ENCODE results near the gene EPHA1.
A peak's percentile ranks its signal among the peaks of the same experiment; 100 is the strongest.
"Not testable (repeated sequence)": the region's sequence is repeated elsewhere in the genome, so short reads cannot be mapped to it uniquely, and the experiment has no call there.

EPHA1 gene

GRCh38 chr7:143415742-143416397 lies 7.2 kb upstream of the EPHA1 start:
- Histone ChIP-seq H3K9me3 (ENCODE audit: control insufficient read depth, low read length) (peaks cover 5% of the 10 kb centered on the region), H3K36me3 (ENCODE audit: control insufficient read depth, insufficient read depth, low read length) (no peaks in the 10 kb centered on the region), H3K4me1 (ENCODE audit: control insufficient read depth, insufficient read depth, low read length, poor library complexity, severe bottlenecking) (peaks cover 6% of the 10 kb centered on the region), H3K27ac (ENCODE audit: low read depth, low read length, severe bottlenecking) (no peak overlapping the region), H3K4me3 (ENCODE audit: extremely low read depth, insufficient read depth, low read length, poor library complexity, severe bottlenecking) (no peak overlapping the region)
- 92 to 96% methylated on average over 6 of the region's 8 CpGs for WGBS, 2 experiments (ENCODE audit: insufficient coverage in 2 of 2)

GRCh38 chr7:143415209-143415608 lies 6.6 kb upstream of the EPHA1 start:
- H3K4me1 ChIP-seq (ENCODE audit: control insufficient read depth, insufficient read depth, low read length, poor library complexity, severe bottlenecking), result peaks cover 12% of the 10 kb centered on the region
- not testable (repeated sequence) for H3K4me3 ChIP-seq (ENCODE audit: extremely low read depth, insufficient read depth, low read length, poor library complexity, severe bottlenecking); H3K9me3 ChIP-seq (ENCODE audit: control insufficient read depth, low read length); H3K36me3 ChIP-seq (ENCODE audit: control insufficient read depth, insufficient read depth, low read length); H3K27ac ChIP-seq (ENCODE audit: low read depth, low read length, severe bottlenecking)
- 83 to 100% methylated on average over 3 to 5 of the region's 7 CpGs for WGBS, 2 experiments (ENCODE audit: insufficient coverage in 2 of 2)

- no peaks in the 10 kb centered on the region for H3K36me3 ChIP-seq (ENCODE audit: control insufficient read depth, insufficient read depth, low read length)
- no peak overlapping the region for H3K4me3 ChIP-seq (ENCODE audit: extremely low read depth, insufficient read depth, low read length, poor library complexity, severe bottlenecking)
- H3K9me3 ChIP-seq (ENCODE audit: control insufficient read depth, low read length), result no peaks in the 10 kb centered on the region
- H3K4me1 ChIP-seq (ENCODE audit: control insufficient read depth, insufficient read depth, low read length, poor library complexity, severe bottlenecking), result peaks cover 21% of the 10 kb centered on the region
- no peak overlapping the region for H3K27ac ChIP-seq (ENCODE audit: low read depth, low read length, severe bottlenecking)
- 91 to 94% methylated on average over 4 to 5 of the region's 8 CpGs for WGBS, 2 experiments (ENCODE audit: insufficient coverage in 2 of 2)
Measured at GRCh38 chr7:143413123-143413522, 4.5 kb upstream of the EPHA1 start.

- 75 to 92% methylated on average over 4 to 5 of the region's 5 CpGs for WGBS, 2 experiments (ENCODE audit: insufficient coverage in 2 of 2)
- H3K36me3 ChIP-seq (ENCODE audit: control insufficient read depth, insufficient read depth, low read length), result no peaks in the 10 kb centered on the region
- H3K27ac ChIP-seq (ENCODE audit: low read depth, low read length, severe bottlenecking), result no peak overlapping the region
- peaks cover 31% of the 10 kb centered on the region for H3K4me1 ChIP-seq (ENCODE audit: control insufficient read depth, insufficient read depth, low read length, poor library complexity, severe bottlenecking)
- no peak overlapping the region for H3K4me3 ChIP-seq (ENCODE audit: extremely low read depth, insufficient read depth, low read length, poor library complexity, severe bottlenecking)
- no peaks in the 10 kb centered on the region for H3K9me3 ChIP-seq (ENCODE audit: control insufficient read depth, low read length)
Measured at GRCh38 chr7:143411976-143412708, 3.5 kb upstream of the EPHA1 start.

- H3K27ac ChIP-seq (ENCODE audit: low read depth, low read length, severe bottlenecking), result no peak overlapping the region
- no peaks in the 10 kb centered on the region for H3K36me3 ChIP-seq (ENCODE audit: control insufficient read depth, insufficient read depth, low read length)
- H3K9me3 ChIP-seq (ENCODE audit: control insufficient read depth, low read length), result no peaks in the 10 kb centered on the region
- no peak overlapping the region for H3K4me3 ChIP-seq (ENCODE audit: extremely low read depth, insufficient read depth, low read length, poor library complexity, severe bottlenecking)
- peaks cover 34% of the 10 kb centered on the region for H3K4me1 ChIP-seq (ENCODE audit: control insufficient read depth, insufficient read depth, low read length, poor library complexity, severe bottlenecking)
- WGBS, 2 experiments (ENCODE audit: insufficient coverage in 2 of 2), result 21 to 36% methylated on average over 2 to 4 of the region's 6 CpGs
Measured at GRCh38 chr7:143410521-143411004, 1.9 kb upstream of the EPHA1 start.

- WGBS, 2 experiments (ENCODE audit: insufficient coverage in 2 of 2), result 10 to 16% methylated on average over 12 to 13 of the region's 20 CpGs
- Histone ChIP-seq H3K9me3 (ENCODE audit: control insufficient read depth, low read length) (no peaks in the 10 kb centered on the region), H3K4me1 (ENCODE audit: control insufficient read depth, insufficient read depth, low read length, poor library complexity, severe bottlenecking) (peaks cover 34% of the 10 kb centered on the region), H3K36me3 (ENCODE audit: control insufficient read depth, insufficient read depth, low read length) (no peaks in the 10 kb centered on the region), H3K4me3 (ENCODE audit: extremely low read depth, insufficient read depth, low read length, poor library complexity, severe bottlenecking) (peak overlapping the region; percentile 21), H3K27ac (ENCODE audit: low read depth, low read length, severe bottlenecking) (no peak overlapping the region)
Measured at GRCh38 chr7:143408252-143408685, 387 bp downstream of the EPHA1 start.

- peak overlapping the region; percentile 21 for H3K4me3 ChIP-seq (ENCODE audit: extremely low read depth, insufficient read depth, low read length, poor library complexity, severe bottlenecking)
- 24 to 27% methylated on average over 4 to 11 of the region's 13 CpGs for WGBS, 2 experiments (ENCODE audit: insufficient coverage in 2 of 2)
- peak overlapping the region; percentile 23 for H3K27ac ChIP-seq (ENCODE audit: low read depth, low read length, severe bottlenecking)
- no peaks in the 10 kb centered on the region for H3K36me3 ChIP-seq (ENCODE audit: control insufficient read depth, insufficient read depth, low read length)
- no peaks in the 10 kb centered on the region for H3K9me3 ChIP-seq (ENCODE audit: control insufficient read depth, low read length)
- H3K4me1 ChIP-seq (ENCODE audit: control insufficient read depth, insufficient read depth, low read length, poor library complexity, severe bottlenecking), result peaks cover 34% of the 10 kb centered on the region
Measured at GRCh38 chr7:143407287-143408251, 1.1 kb downstream of the EPHA1 start.

- Histone ChIP-seq H3K4me3 (ENCODE audit: extremely low read depth, insufficient read depth, low read length, poor library complexity, severe bottlenecking) (no peak overlapping the region), H3K9me3 (ENCODE audit: control insufficient read depth, low read length) (no peaks in the 10 kb centered on the region), H3K4me1 (ENCODE audit: control insufficient read depth, insufficient read depth, low read length, poor library complexity, severe bottlenecking) (peaks cover 28% of the 10 kb centered on the region), H3K36me3 (ENCODE audit: control insufficient read depth, insufficient read depth, low read length) (no peaks in the 10 kb centered on the region), H3K27ac (ENCODE audit: low read depth, low read length, severe bottlenecking) (no peak overlapping the region)
- 72% methylated on average over 2 of the region's 3 CpGs; no CpG with 5 or more reads in 1 of the 2 experiments for WGBS, 2 experiments (ENCODE audit: insufficient coverage in 2 of 2)
Measured at GRCh38 chr7:143406002-143406357, 2.7 kb downstream of the EPHA1 start.

GRCh38 chr7:143405173-143406001 lies 3.3 kb downstream of the EPHA1 start:
- Histone ChIP-seq H3K36me3 (ENCODE audit: control insufficient read depth, insufficient read depth, low read length) (no peaks in the 10 kb centered on the region), H3K4me1 (ENCODE audit: control insufficient read depth, insufficient read depth, low read length, poor library complexity, severe bottlenecking) (peaks cover 24% of the 10 kb centered on the region), H3K9me3 (ENCODE audit: control insufficient read depth, low read length) (no peaks in the 10 kb centered on the region), H3K4me3 (ENCODE audit: extremely low read depth, insufficient read depth, low read length, poor library complexity, severe bottlenecking) (no peak overlapping the region), H3K27ac (ENCODE audit: low read depth, low read length, severe bottlenecking) (no peak overlapping the region)
- 69 to 78% methylated on average over 7 to 8 of the region's 9 CpGs for WGBS, 2 experiments (ENCODE audit: insufficient coverage in 2 of 2)

GRCh38 chr7:143402233-143402632 lies 6.4 kb downstream of the EPHA1 start:
- not testable (repeated sequence) for H3K27ac ChIP-seq (ENCODE audit: low read depth, low read length, severe bottlenecking); H3K36me3 ChIP-seq (ENCODE audit: control insufficient read depth, insufficient read depth, low read length); H3K4me3 ChIP-seq (ENCODE audit: extremely low read depth, insufficient read depth, low read length, poor library complexity, severe bottlenecking); H3K9me3 ChIP-seq (ENCODE audit: control insufficient read depth, low read length); H3K4me1 ChIP-seq (ENCODE audit: control insufficient read depth, insufficient read depth, low read length, poor library complexity, severe bottlenecking)
- WGBS, 2 experiments (ENCODE audit: insufficient coverage in 2 of 2), result 88 to 95% methylated on average over 3 of the region's 4 CpGs
